T-helper 22 cell (primary cell): ENCODE data around the gene HES5.
"Not testable (repeated sequence)": the region's sequence is repeated elsewhere in the genome, so short reads cannot be mapped to it uniquely, and the experiment has no call there.

Experiments
- DNase-seq: peaks from one replicate; pipeline ENCODE4 v3.0.0-alpha.2; 2020; ENCODE audit warnings: low read depth

HES5 gene

GRCh38 chr1:2529784-2530512, at the start of gene HES5:
TSS of gene HES5 (minus strand) at chr1:2530263. CDS start at chr1:2530164, 99 bp downstream.
- no peak for DNase-seq

GRCh38 chr1:2578758-2579118, 48.7 kb upstream of the HES5 start:
- DNase-seq, result no peak

- peak; percentile 56 for DNase-seq
These were observed 47.6 kb upstream of the HES5 start for GRCh38 chr1:2577565-2578075.

GRCh38 chr1:2575801-2576663, 46.0 kb upstream of the HES5 start:
- DNase-seq, result no peak

- no peak for DNase-seq
These were observed 44.3 kb upstream of the HES5 start for GRCh38 chr1:2574350-2574749.

- DNase-seq, result no peak
These were observed 43.3 kb upstream of the HES5 start for GRCh38 chr1:2573250-2573920.

- no peak for DNase-seq
These were observed 41.3 kb upstream of the HES5 start for GRCh38 chr1:2571348-2571747.

- DNase-seq, result no peak
These were observed 40.3 kb upstream of the HES5 start for GRCh38 chr1:2570332-2570731.

GRCh38 chr1:2569703-2570102, 39.6 kb upstream of the HES5 start:
- not testable (repeated sequence) for DNase-seq

GRCh38 chr1:2569060-2569459, 39.0 kb upstream of the HES5 start:
- DNase-seq, result no peak

- DNase-seq, result not testable (repeated sequence)
These were observed 38.2 kb upstream of the HES5 start for GRCh38 chr1:2568187-2568816.

GRCh38 chr1:2567083-2567679, 37.1 kb upstream of the HES5 start:
- DNase-seq, result no peak

- no peak for DNase-seq
These were observed 36.3 kb upstream of the HES5 start for GRCh38 chr1:2566101-2567045.

GRCh38 chr1:2564815-2565374, 34.8 kb upstream of the HES5 start:
- no peak for DNase-seq

- DNase-seq, result no peak
These were observed 34.1 kb upstream of the HES5 start for GRCh38 chr1:2564006-2564814.

GRCh38 chr1:2563205-2563604, 33.1 kb upstream of the HES5 start:
- DNase-seq, result no peak

- no peak for DNase-seq
These were observed 32.1 kb upstream of the HES5 start for GRCh38 chr1:2561898-2562895.

GRCh38 chr1:2561446-2561845, 31.4 kb upstream of the HES5 start:
- no peak for DNase-seq
